Measurements from ENCODE around the gene GUCA2A. TPM values are rescaled to one million over a fixed set of nuclear protein-coding genes. Genes with fewer than 3 reads are reported as not detected.
A peak's percentile ranks its signal among the peaks of the same experiment; 100 is the strongest.
"Not testable (repeated sequence)": the region's sequence is repeated elsewhere in the genome, so short reads cannot be mapped to it uniquely, and the experiment has no call there.

Gene GUCA2A, protein sequence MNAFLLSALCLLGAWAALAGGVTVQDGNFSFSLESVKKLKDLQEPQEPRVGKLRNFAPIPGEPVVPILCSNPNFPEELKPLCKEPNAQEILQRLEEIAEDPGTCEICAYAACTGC
- total RNA-seq = not detected in 2 replicates

- no peak for DNase-seq (ENCODE audit: low read depth)
Observed at GRCh38 chr1:42164551-42165420, at the start of gene GUCA2A. TSS of gene GUCA2A (minus strand) at chr1:42164745. CDS start at chr1:42164712, 33 bp downstream.

DNA sequence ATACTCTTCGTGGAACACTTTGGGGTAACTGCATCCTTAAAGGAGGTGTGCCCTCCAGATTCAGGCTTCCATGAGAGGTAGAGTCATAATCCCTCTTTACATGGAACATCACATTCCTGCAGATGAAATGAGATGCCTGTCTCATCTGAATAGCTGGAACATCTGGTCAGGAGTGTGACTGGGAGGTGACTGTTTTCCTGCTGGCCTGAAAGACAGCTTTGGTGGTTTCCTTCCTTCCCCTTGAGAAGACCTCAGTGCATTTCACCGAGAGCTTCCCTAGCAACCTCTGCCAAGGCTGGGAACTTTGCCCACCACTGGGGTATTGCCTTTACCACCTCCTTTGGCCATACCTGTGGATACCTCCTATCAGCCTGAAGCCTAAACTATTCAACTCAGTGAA, 46.7 kb upstream of the GUCA2A start:
- no peak for DNase-seq (ENCODE audit: low read depth)

DNA sequence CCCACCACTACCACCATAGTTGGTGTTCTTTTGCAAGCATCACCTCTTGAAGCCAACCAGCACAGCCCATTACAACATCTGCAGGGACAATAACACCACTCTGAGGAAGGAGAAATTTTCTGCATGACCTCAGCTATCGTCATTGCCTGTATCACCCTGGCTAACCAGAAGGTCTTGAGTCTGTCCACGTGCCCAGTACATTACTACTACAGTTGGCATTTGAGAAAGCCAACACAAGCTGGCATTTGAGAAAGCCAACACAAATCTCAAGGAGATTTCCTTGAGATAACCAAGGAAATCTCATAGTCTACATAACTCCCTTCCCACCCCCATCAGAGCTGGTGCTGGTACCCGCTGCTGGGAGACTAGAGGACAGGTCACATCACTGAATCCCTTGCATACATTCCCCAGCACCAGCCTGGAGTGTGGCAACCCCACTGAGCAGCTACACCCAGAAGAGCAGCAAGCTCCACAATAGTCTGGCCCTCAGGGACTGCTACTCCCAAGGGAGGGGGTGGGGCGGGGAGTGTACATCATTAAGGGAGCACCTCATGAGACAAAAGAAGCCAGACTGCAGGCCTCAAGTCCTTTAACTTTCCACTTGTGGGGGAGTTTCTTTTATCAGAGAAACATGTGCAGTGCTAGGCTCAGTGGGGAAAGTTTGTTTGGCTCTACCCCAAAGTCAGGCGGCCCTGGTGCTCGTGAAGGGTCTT, 46.0 kb upstream of the GUCA2A start:
- peak; percentile 33 for DNase-seq (ENCODE audit: low read depth)

DNA sequence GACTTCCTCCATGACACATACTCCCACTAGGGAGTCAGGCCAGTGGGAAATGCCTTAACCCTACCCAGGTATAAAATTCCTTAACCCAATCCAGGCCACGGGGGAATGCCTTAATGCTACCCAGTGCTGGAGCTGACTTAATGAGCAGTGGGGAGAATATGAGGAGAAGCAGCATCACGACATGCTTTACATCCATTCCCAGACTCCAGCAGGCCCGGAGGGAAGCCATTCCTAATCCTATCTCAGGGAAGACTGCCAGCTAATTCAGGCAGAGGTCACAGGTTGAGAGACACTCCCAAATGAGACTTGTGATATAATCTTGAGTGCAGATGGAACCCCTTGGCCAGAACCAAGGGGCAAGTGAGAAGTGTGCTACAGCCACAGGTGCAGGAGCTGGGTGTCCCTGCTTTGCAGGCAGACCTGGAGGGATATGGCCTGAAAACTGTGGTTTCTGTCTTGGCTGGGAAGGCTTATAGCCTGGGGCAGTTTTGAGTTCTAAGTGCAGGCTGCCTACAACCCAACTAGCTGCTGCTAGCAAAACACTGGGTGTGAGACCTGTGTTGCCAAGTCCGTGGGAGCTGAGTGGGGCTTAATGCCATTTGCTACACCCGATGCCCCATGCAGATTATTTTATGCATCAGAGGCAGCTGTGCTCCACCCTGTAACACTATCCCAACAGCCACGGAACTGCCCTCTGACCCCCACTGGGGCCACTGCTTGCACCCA, 45.1 kb upstream of the GUCA2A start:
- DNase-seq (ENCODE audit: low read depth) = peak; percentile 48

DNA sequence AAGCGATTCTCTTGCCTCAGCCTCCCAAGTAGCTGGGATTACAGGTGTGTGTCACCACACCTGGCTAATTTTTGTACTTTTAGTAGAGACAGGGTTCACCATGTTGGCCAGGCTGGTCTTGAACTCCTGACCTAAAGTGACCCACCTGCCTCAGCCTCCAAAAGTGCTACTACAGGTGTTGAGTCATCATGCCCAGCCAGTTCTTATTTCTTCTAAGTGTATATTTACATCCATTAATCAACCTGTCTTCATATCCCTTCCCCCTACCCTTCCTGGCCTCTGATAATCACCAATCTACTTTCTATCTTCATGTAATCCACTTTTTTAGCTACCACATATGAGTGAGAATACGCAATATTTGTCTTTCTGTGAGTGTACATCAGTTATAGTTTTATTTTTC, 42.4 kb upstream of the GUCA2A start:
- not testable (repeated sequence) for DNase-seq (ENCODE audit: low read depth)

GRCh38 chr1:42206164-42206563, 41.6 kb upstream of the GUCA2A start:
- DNase-seq (ENCODE audit: low read depth) = peak; percentile 38

DNA sequence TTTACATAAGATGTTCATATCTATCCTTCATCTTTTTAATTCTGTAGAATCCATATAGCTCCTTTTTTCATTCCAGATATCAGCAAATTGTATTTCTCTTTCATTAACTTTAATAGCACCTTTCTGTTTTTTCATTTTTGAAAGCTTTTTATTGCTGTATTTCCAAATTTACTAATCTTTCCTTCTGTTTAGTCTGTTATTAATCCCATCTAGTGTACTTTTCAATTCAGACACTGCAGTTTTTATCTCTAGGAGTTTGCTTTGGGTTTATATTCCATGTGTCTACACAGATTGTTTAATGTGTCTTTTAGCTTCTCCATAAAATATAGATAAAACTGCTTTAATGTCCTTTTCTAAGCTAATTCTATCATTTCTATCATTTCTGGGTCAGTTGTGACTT, 37.4 kb upstream of the GUCA2A start:
- DNase-seq (ENCODE audit: low read depth) = no peak

GRCh38 chr1:42198251-42198650, 33.7 kb upstream of the GUCA2A start:
- DNase-seq (ENCODE audit: low read depth) = no peak

- DNase-seq (ENCODE audit: low read depth) = peak; percentile 60
Observed at GRCh38 chr1:42195841-42196240, 31.3 kb upstream of the GUCA2A start.

GRCh38 chr1:42192106-42192505, 27.6 kb upstream of the GUCA2A start:
- no peak for DNase-seq (ENCODE audit: low read depth)

- no peak for DNase-seq (ENCODE audit: low read depth)
Observed at GRCh38 chr1:42191319-42191718, 26.8 kb upstream of the GUCA2A start.

DNA sequence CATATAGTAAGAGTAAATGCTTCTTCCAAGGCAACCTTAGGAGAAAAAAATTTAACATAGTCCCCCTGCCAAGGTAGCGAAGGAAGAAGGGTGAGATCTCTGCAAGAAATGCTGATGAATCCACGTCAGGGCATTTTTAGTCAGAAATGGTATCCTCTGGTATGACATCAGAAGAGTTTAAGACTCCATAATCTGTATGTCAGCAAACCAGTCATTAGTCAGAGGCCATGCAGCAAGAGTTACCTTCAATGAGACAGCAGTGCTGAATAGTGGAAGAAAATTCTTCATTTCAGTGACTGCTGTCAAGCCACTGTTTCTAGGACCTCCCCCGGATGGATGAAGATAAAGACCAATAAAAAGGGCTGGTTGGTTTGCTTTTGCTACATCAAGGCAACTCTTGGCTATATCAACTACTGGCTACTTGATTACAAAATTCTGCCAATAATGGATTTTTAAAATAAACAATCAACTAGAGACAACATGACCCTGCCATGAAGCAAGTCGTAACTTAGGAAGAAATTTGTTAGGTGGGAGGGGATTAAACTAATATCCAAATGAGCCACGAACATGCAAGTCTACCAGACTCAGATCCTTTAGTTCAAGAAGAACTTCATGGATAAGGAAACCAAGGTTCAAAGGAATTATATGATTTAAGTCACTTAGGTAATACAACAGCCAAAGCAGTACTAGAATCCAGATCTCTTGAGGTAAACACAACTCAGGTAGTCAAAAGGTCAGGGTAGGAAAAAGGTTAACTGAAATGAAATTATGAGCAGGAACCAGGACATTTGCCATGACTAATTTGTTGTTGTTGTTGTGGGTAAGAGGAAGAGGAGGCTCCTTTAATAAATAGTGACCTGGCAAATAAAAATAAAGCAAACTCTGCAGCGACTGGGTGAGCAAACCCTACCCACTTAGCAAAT, 25.6 kb upstream of the GUCA2A start:
- no peak for DNase-seq (ENCODE audit: low read depth)

DNA sequence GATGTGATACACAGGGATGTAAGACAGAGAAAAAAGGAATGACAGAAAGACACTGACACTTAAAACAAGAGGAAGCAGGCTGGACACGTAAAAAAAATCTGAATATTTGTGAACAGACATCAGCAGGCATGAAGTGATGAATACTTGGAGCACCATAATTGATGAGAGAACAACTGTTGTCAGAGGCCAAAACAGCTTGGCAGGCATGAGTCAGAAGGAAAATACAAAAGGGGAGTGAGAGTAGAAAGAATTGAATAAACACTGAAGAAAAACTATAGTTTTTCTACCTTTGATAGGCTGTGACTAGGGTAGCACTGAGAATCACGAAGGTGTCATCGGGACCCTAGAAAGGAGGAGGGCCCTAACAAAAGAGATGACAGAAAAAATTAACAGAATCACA, 21.6 kb upstream of the GUCA2A start:
- no peak for DNase-seq (ENCODE audit: low read depth)

DNA sequence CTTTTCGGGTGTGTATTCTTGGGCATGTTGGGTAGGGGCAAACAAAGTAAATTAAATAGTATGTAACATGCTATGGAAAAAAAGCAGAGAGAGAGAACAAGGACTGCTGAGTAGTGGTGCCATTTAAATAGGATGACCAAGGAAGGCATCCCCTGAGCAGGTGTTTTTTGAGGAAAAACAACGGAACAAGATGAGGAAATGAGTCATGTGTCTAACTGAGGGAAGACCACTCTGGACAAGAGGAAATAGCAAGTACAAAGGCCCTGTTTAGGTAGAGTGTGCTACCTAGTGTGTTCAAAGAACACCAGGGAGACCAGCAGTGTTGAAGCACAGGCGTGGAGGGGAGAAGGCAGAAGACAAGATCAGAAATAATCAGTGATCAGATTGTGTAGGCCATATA, 20.1 kb upstream of the GUCA2A start:
- DNase-seq (ENCODE audit: low read depth) = no peak

GRCh38 chr1:42183957-42184268, 19.4 kb upstream of the GUCA2A start:
- DNase-seq (ENCODE audit: low read depth) = no peak

GRCh38 chr1:42183210-42183956, 18.8 kb upstream of the GUCA2A start:
- no peak for DNase-seq (ENCODE audit: low read depth)

DNA sequence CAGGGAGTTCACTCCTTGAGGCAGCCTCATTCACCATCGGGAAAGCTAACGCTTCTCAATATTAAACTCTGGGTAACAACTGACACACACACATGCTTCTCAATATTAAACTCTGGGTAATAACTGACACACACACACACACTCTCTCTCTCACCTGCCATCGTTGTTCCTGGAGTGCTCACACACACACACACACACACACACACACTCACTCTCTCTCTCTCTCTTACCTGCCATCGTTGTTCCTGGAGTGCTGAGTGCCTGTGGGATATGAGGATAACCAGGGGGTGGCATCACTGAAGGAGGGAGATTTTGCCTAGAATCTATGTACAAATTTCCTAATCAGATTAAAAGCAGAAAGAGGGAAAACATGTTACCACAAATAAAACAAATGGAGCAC, 17.1 kb upstream of the GUCA2A start:
- DNase-seq (ENCODE audit: low read depth) = no peak

DNA sequence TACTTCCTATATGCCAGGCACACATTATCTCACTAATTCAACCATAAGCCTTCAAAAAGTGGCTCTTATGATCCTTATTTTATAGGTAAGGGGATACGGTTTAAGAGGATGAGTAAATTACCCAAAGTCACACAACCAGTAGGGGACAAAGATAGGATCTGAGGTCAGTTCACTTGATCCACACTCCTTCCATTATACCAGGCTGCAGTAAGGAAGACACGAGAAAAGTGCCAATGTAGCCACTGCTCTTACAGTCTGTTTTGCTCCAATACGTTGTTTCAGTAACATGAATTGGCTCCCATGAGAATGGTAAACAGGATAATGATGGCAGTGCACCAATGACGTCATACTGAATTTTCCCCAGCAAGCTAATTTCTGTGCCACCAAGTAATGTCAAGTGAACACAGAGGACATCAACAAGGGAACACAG, 15.4 kb upstream of the GUCA2A start:
- no peak for DNase-seq (ENCODE audit: low read depth)

DNA sequence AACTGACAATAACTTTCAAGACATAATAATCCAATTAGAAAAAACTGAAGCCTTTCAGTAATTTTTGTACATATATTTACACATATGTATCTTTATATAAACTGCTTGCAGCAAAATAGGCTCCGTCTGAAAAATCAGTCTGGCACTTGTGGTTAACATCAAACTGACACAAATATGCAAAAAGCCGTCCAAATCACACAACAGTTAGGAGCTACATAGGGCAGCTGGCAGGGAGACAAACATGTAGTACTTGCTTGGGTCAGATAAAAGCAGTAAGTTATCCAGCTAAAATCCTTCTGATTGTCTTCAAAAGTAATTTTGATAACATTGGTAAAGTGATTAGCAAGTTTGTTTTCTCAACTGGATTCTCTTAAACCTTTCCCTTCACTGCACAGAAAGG, 14.7 kb upstream of the GUCA2A start:
- DNase-seq (ENCODE audit: low read depth) = no peak

GRCh38 chr1:42178249-42178648, 13.7 kb upstream of the GUCA2A start:
- no peak for DNase-seq (ENCODE audit: low read depth)

Data from renal cortical epithelial cell (primary cell).